B cell (primary cell): ENCODE data around the gene OPN1SW. TPM values are rescaled to one million over a fixed set of nuclear protein-coding genes. Genes with fewer than 3 reads are reported as not detected.

Experiments
- ATAC-seq: fragments of 200-7000 bp; cut with Tn5 transposase; one replicate; pipeline ENCODE4 v1.10.0; 2021; ENCODE audit warnings: low read depth, mild to moderate bottlenecking, moderate number of reproducible peaks, moderate library complexity
- CTCF ChIA-PET: fragments of 350-600 bp; sonication (Branson Sonifier 250); formaldehyde crosslinking; loops from one replicate; lab custom pipeline; 2021; ENCODE audit warnings: antibody characterized with exemption, inconsistent platforms; lab: Charles Lee
- POLR2A ChIA-PET: fragments of 350-600 bp; sonication (Branson Sonifier 250); formaldehyde crosslinking; loops from one replicate; lab custom pipeline; 2021; ENCODE audit warnings: antibody characterized with exemption; lab: Charles Lee
- DNase-seq: peaks from one replicate; pipeline ENCODE4 v3.0.0; 2013
- H2AFZ ChIP-seq: 2 replicates; pipeline ENCODE4 v1.6.1; 2012; ENCODE audit warnings: mild to moderate bottlenecking, low read depth, low read length; ENCODE audit not compliant: insufficient read depth, poor library complexity, severe bottlenecking
- H3K27ac ChIP-seq, 2 donors: 1 replicate in 1 of 2; 2 replicates in 1 of 2; pipeline ENCODE4 v1.5.1; 2012 to 2013; ENCODE audit warnings: low read length in 2 of 2, mild to moderate bottlenecking in 2 of 2, moderate library complexity in 1 of 2
- H3K27me3 ChIP-seq, 4 experiments: fragments of 200-600 bp in 1 of 4; sonication (generic) in 1 of 4; replicated peaks in 1 of 4; 1 replicate in 2 of 4; 2 replicates in 2 of 4; pipeline versions ENCODE4 v1.6.1 to v1.7.0; 2013 to 2016; ENCODE audit warnings: low read length in 3 of 4, mild to moderate bottlenecking in 2 of 4, mixed read lengths in 1 of 4, moderate library complexity in 1 of 4; ENCODE audit not compliant: insufficient read depth in 4 of 4, control insufficient read depth in 3 of 4; ENCODE audit errors: control extremely low read depth in 1 of 4
- H3K36me3 ChIP-seq, 2 experiments: replicated peaks in 1 of 2; 1 replicate in 1 of 2; 2 replicates in 1 of 2; pipeline versions ENCODE4 v1.6.1 to v1.7.1; 2013; ENCODE audit warnings: low read length in 1 of 2; ENCODE audit not compliant: insufficient read depth in 2 of 2, control insufficient read depth in 1 of 2; ENCODE audit errors: control extremely low read depth in 1 of 2, extremely low read depth in 1 of 2
- H3K4me1 ChIP-seq, 2 donors: fragments of 200-600 bp in 1 of 2; sonication (generic) in 1 of 2; 1 replicate in 1 of 2; 2 replicates in 1 of 2; pipeline versions ENCODE4 v1.5.1 to v1.6.1; 2013 to 2017; ENCODE audit warnings: low read length in 2 of 2; ENCODE audit not compliant: control insufficient read depth in 2 of 2, insufficient read depth in 2 of 2
- H3K4me2 ChIP-seq: replicated peaks from 2 replicates; pipeline ENCODE3; 2012; ENCODE audit warnings: mild to moderate bottlenecking, low read depth, low read length; ENCODE audit not compliant: poor library complexity, severe bottlenecking
- H3K4me3 ChIP-seq, 5 experiments: fragments of 200-600 bp in 1 of 5; sonication (generic) in 1 of 5; 1 replicate in 3 of 5; 2 replicates in 2 of 5; pipeline versions ENCODE4 v1.5.1 to v1.7.0; 2011 to 2016; ENCODE audit warnings: low read length in 4 of 5, mild to moderate bottlenecking in 4 of 5, low read depth in 2 of 5, control low read depth in 1 of 5, moderate library complexity in 1 of 5; ENCODE audit not compliant: insufficient read depth in 1 of 5; ENCODE audit errors: control extremely low read depth in 1 of 5, extremely low read depth in 1 of 5
- H3K79me2 ChIP-seq: fragments of 200-600 bp; sonication (generic); one replicate; pipeline ENCODE4 v1.6.0; 2016; ENCODE audit warnings: low read length; ENCODE audit not compliant: control insufficient read depth, insufficient read depth
- H3K9ac ChIP-seq: fragments of 200-600 bp; sonication (generic); 2 replicates; pipeline ENCODE4 v1.6.1; 2017; ENCODE audit warnings: mild to moderate bottlenecking, low read length, moderate library complexity
- H3K9me3 ChIP-seq, 3 donors: one replicate each; pipeline versions ENCODE4 v1.6.1 to v1.7.1; 2013; ENCODE audit warnings: low read length in 2 of 3; ENCODE audit not compliant: control insufficient read depth in 2 of 3, insufficient read depth in 1 of 3; ENCODE audit errors: control extremely low read depth in 1 of 3
- H4K20me1 ChIP-seq: 2 replicates; pipeline ENCODE4 v1.6.0; 2012; ENCODE audit warnings: mild to moderate bottlenecking, low read length; ENCODE audit not compliant: insufficient read depth, control insufficient read depth, poor library complexity, severe bottlenecking
- H3K27ac Mint-ChIP-seq: one replicate; pipeline ENCODE4 v1.8.0; 2021; ENCODE audit warnings: mixed read lengths
- H3K27me3 Mint-ChIP-seq: one replicate; pipeline ENCODE4 v1.8.0; 2021; ENCODE audit warnings: mixed read lengths
- H3K4me1 Mint-ChIP-seq: one replicate; pipeline ENCODE4 v1.8.0; 2021; ENCODE audit warnings: mixed read lengths
- H3K4me3 Mint-ChIP-seq: one replicate; pipeline ENCODE4 v1.8.0; 2021; ENCODE audit warnings: mixed read lengths
- H3K9me3 Mint-ChIP-seq: one replicate; pipeline ENCODE4 v1.8.0; 2022; ENCODE audit warnings: mixed read lengths; ENCODE audit not compliant: insufficient read depth
- EZH2 ChIP-seq: IDR thresholded peaks from 2 replicates; pipeline ENCODE4 v1.6.1; 2012; ENCODE audit warnings: borderline replicate concordance, low read depth, mild to moderate bottlenecking, moderate library complexity, low read length; ENCODE audit not compliant: insufficient read depth, poor library complexity, severe bottlenecking
- WGBS: methylation state at CpG from one replicate; pipeline ENCODE4 v1.1.5; 2013; ENCODE audit warnings: missing lambda C conversion rate; ENCODE audit not compliant: insufficient coverage; 5-methylcytosine and 5-hydroxymethylcytosine counted together
- intact Hi-C: fragments of 100-400 bp; cut with micrococcal nuclease; formaldehyde crosslinking; loops from one replicate; pipeline ENCODE4 v1.10.0; 2022
- polyA plus RNA-seq: library from polyadenylated mRNA; depleted of rRNA; stranded (reverse); fragments of >200 nt; gene quantifications from 2 replicates; pipeline ENCODE4 v1.2.3, GENCODE V29; 2012
- total RNA-seq, 2 donors: library from RNA; stranded (reverse); fragments of 120-200 nt in 1 of 2; gene quantifications; 1 replicate in 1 of 2; 2 replicates in 1 of 2; pipeline versions ENCODE4 v1.2.3 to v1.2.4, GENCODE V29; 2013 to 2022
- TF ChIP-seq, protein P1 (sequence below): fragments of 200-600 bp; IDR thresholded peaks from one replicate; pipeline ENCODE4 v1.8.0; 2022; ENCODE audit warnings: antibody characterized with exemption, mild to moderate bottlenecking

The OPN1SW gene
- total and polyA plus RNA-seq, 2 donors (not counting 1 experiment from before 2014, with no cell fraction given), result not detected

DNA sequence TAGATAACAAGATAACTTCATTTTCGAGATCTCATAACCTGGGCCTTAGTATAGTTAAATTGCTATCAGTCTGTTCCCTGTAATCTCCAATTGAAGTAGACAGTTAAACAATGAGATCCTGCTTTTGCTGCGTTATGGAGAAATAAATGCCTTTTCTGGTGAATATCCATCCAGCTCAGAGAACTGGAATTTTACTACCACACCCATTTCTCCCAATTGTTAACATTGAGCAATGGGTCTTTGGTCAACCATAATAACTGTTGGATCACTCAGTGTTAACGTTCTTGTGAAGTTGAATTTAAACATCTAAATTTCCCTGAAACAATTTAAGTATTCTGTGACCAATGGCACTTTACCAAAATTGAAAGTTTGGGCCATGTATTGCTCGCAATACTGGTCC, 33.4 kb downstream of the OPN1SW start:
- Histone ChIP-seq H3K9me3 (no peaks in the 10 kb centered on the region), H3K27ac (no peak overlapping the region), H3K79me2 (peaks cover 95% of the 10 kb centered on the region), H3K36me3 (no peaks in the 10 kb centered on the region), H4K20me1 (peaks cover 40% of the 10 kb centered on the region), H3K4me1 (peaks cover 15 to 23% of the 10 kb centered on the region in 2 donors), H3K27me3 (no peaks in the 10 kb centered on the region), H2AFZ (no peak overlapping the region), H3K9ac (no peak overlapping the region), H3K4me2 (no peak overlapping the region), H3K4me3 (no peak overlapping the region)
- no peak for DNase-seq
- TF ChIP-seq, protein P1, sequence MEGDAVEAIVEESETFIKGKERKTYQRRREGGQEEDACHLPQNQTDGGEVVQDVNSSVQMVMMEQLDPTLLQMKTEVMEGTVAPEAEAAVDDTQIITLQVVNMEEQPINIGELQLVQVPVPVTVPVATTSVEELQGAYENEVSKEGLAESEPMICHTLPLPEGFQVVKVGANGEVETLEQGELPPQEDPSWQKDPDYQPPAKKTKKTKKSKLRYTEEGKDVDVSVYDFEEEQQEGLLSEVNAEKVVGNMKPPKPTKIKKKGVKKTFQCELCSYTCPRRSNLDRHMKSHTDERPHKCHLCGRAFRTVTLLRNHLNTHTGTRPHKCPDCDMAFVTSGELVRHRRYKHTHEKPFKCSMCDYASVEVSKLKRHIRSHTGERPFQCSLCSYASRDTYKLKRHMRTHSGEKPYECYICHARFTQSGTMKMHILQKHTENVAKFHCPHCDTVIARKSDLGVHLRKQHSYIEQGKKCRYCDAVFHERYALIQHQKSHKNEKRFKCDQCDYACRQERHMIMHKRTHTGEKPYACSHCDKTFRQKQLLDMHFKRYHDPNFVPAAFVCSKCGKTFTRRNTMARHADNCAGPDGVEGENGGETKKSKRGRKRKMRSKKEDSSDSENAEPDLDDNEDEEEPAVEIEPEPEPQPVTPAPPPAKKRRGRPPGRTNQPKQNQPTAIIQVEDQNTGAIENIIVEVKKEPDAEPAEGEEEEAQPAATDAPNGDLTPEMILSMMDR, result no peak
- no peak for TF ChIP-seq EZH2
- intact Hi-C loops, result no loop called here
- H3K27me3 Mint-ChIP-seq, result no peaks in the 10 kb centered on the region
- H3K4me3 Mint-ChIP-seq, result no peak overlapping the region
- ATAC-seq, result no peak
- 100% methylated on average over 1 of the region's 4 CpGs for WGBS
- ChIA-PET CTCF (no interaction called here), POLR2A (no interaction called here)
- no peak overlapping the region for H3K27ac Mint-ChIP-seq
- no peaks in the 10 kb centered on the region for H3K9me3 Mint-ChIP-seq
- peaks cover 41% of the 10 kb centered on the region for H3K4me1 Mint-ChIP-seq

DNA sequence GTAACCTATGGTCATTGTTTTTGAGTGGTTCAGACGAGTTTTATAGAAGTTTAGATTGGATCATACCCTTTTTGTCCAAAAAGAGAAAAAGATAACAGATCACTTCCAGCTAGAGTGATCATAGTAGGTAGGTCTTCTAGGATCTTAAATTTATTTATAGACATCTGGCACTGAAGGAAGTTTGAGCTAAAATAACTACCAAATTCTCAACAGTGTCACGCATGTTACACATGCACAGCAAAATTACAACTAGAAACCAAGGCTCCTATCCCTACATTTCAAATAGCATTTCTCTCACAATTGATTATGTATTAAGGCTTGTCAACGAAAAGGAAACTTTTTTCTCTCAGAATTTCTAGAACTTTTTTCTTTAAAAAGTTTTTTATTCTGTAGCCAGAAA, 34.1 kb downstream of the OPN1SW start:
- ATAC-seq (no peak), DNase-seq (no peak)
- H3K4me3 ChIP-seq, result no peak overlapping the region
- H3K9me3 Mint-ChIP-seq, result no peaks in the 10 kb centered on the region
- H4K20me1 ChIP-seq, result peaks cover 33% of the 10 kb centered on the region
- no peak overlapping the region for H3K4me2 ChIP-seq
- no peak overlapping the region for H3K4me3 Mint-ChIP-seq
- no peaks in the 10 kb centered on the region for H3K36me3 ChIP-seq
- WGBS, result no CpG with 5 or more reads among the region's 3 CpGs
- H3K4me1 ChIP-seq, result peaks cover 15 to 26% of the 10 kb centered on the region in 2 donors
- H3K4me1 Mint-ChIP-seq, result peaks cover 45% of the 10 kb centered on the region
- ChIA-PET CTCF (no interaction called here), POLR2A (no interaction called here)
- H3K9ac ChIP-seq, result no peak overlapping the region
- no peaks in the 10 kb centered on the region for H3K27me3 Mint-ChIP-seq
- no peaks in the 10 kb centered on the region for H3K27me3 ChIP-seq
- peaks cover 88% of the 10 kb centered on the region for H3K79me2 ChIP-seq
- no peak overlapping the region for H2AFZ ChIP-seq
- H3K27ac Mint-ChIP-seq, result no peak overlapping the region
- TF ChIP-seq, protein P1, result no peak
- no peak for TF ChIP-seq EZH2
- intact Hi-C loops, result no loop called here
- H3K27ac ChIP-seq, result no peak overlapping the region
- H3K9me3 ChIP-seq, result no peaks in the 10 kb centered on the region
